ENCODE measurements around the gene CDK18. TPM values are rescaled to one million over a fixed set of nuclear protein-coding genes. Genes with fewer than 3 reads are reported as not detected.
A peak's percentile ranks its signal among the peaks of the same experiment; 100 is the strongest.

Gene CDK18
- total RNA-seq, 1 experiment from 2014 or later = 38.5 TPM

GRCh38 chr1:205516362-205516761 is 11.9 kb downstream of the CDK18 start:
- no peak overlapping the region for H2AFZ ChIP-seq (ENCODE audit: low read length)
- no CpG with 5 or more reads among the region's 4 CpGs for WGBS (ENCODE audit: extremely low coverage, insufficient read length, low lambda C conversion rate)

More at GRCh38 chr1:205516362-205516761, 11.9 kb downstream of the CDK18 start:
- Histone ChIP-seq H2BK5ac (ENCODE audit: insufficient read length, low read length) (no peak overlapping the region), H3K27me3 (ENCODE audit: insufficient read depth, low read length) (no peaks in the 10 kb centered on the region), H2BK20ac (ENCODE audit: low read depth, low read length, poor library complexity, severe bottlenecking) (no peak overlapping the region), H3T11ph (ENCODE audit: low read length) (no peak overlapping the region), H3K23me2 (ENCODE audit: insufficient read length, low read depth, low read length, poor library complexity, severe bottlenecking) (no peaks in the 10 kb centered on the region), H3K4ac (ENCODE audit: low read depth, low read length) (no peak overlapping the region), H4K20me1 (ENCODE audit: control insufficient read depth, insufficient read depth, insufficient read length) (no peaks in the 10 kb centered on the region), H4K91ac (ENCODE audit: insufficient read length, low read depth, low read length) (no peak overlapping the region), H3K56ac (ENCODE audit: insufficient read length, low read depth, low read length) (no peak overlapping the region), H2BK120ac (ENCODE audit: low read depth, low read length, poor library complexity, severe bottlenecking) (no peak overlapping the region), H3K79me2 (ENCODE audit: insufficient read depth, low read length) (no peaks in the 10 kb centered on the region), H3K18ac (ENCODE audit: insufficient read length, low read depth, low read length) (no peak overlapping the region), H4K5ac (ENCODE audit: insufficient read length, low read depth, low read length) (no peak overlapping the region), H2AK5ac (ENCODE audit: insufficient read length, low read length) (no peak overlapping the region), H3K79me1 (ENCODE audit: insufficient read depth, low read depth, low read length, poor library complexity, severe bottlenecking) (no peaks in the 10 kb centered on the region), H3K27ac (ENCODE audit: insufficient read length, low read depth, low read length) (no peak overlapping the region), H3K14ac (ENCODE audit: insufficient read depth, low read length) (no peak overlapping the region), H2BK12ac (ENCODE audit: insufficient read length, low read depth, low read length) (no peak overlapping the region), H4K8ac (replicated peaks; ENCODE audit: insufficient read length, low read depth, low read length) (no peak overlapping the region), H2BK15ac (ENCODE audit: low read depth, low read length) (no peak overlapping the region), H3K9ac (ENCODE audit: extremely low read depth, insufficient read length, low read length) (no peak overlapping the region), H3K4me1 (ENCODE audit: insufficient read depth, low read length) (peaks cover 17% of the 10 kb centered on the region; the same call in 1 of the 2 replicates), H3K4me2 (ENCODE audit: insufficient read depth, insufficient read length, low read length) (no peak overlapping the region), H3K23ac (ENCODE audit: insufficient read length, low read depth, low read length) (no peak overlapping the region), H3K9me3 (ENCODE audit: control insufficient read depth, low read depth, low read length) (no peaks in the 10 kb centered on the region)
- peaks cover 2 to 6% (median 4%) of the 10 kb centered on the region in 3 experiments; a peak in 6 of 7 replicates for H3K36me3 Mint-ChIP-seq (ENCODE audit: insufficient read depth in 1 of 3, low read depth in 3 of 3)
- peaks cover 2% of the 10 kb centered on the region; the same call in 1 of the 2 replicates for H3K27me3 Mint-ChIP-seq (ENCODE audit: low read depth)
- TF ChIP-seq, protein P1, sequence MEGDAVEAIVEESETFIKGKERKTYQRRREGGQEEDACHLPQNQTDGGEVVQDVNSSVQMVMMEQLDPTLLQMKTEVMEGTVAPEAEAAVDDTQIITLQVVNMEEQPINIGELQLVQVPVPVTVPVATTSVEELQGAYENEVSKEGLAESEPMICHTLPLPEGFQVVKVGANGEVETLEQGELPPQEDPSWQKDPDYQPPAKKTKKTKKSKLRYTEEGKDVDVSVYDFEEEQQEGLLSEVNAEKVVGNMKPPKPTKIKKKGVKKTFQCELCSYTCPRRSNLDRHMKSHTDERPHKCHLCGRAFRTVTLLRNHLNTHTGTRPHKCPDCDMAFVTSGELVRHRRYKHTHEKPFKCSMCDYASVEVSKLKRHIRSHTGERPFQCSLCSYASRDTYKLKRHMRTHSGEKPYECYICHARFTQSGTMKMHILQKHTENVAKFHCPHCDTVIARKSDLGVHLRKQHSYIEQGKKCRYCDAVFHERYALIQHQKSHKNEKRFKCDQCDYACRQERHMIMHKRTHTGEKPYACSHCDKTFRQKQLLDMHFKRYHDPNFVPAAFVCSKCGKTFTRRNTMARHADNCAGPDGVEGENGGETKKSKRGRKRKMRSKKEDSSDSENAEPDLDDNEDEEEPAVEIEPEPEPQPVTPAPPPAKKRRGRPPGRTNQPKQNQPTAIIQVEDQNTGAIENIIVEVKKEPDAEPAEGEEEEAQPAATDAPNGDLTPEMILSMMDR (conservative IDR thresholded peaks at IDR 0.05) = no peak
- H3K4me1 Mint-ChIP-seq = peaks cover 60 to 68% of the 10 kb centered on the region in 2 experiments
- H3K27ac Mint-ChIP-seq = peak overlapping the region in 1 of 3 experiments; percentile 79; a peak in 1 of 7 replicates
- H3K9me3 Mint-ChIP-seq = no peaks in the 10 kb centered on the region
- DNase-seq = no peak
- H3K4me3 Mint-ChIP-seq = no peak overlapping the region
